HG02870 (cell line): Measurements from ENCODE around the gene EDC3.
"Not testable (repeated sequence)": the region's sequence is repeated elsewhere in the genome, so short reads cannot be mapped to it uniquely, and the experiment has no call there.

Experiments used
- ATAC-seq: cut with Tn5 transposase; IDR thresholded peaks from one replicate; pipeline ENCODE4 v1.9.1; 2021; ENCODE audit warnings: mild to moderate bottlenecking, moderate library complexity; ENCODE audit not compliant: unreplicated experiment

EDC3 gene

DNA sequence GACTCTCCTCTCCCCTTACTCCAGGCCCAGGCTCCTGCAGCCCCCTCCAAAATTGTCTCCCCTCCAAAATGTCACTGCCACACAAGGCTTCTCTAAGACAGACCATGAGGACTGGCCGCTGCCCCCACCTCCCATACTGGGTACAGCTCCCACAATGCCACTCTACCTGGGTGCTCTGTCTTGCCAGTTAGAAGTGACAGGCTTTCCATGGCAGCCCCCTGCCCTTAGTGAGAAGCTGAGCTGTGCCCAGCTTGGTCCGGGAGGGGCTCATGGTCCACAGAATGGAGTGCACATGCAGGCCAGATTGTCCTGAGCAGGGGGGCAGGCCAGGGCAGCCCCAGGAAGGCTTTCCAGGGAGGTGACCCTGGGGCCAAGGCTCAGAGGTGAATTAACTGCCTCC is 83.1 kb downstream of the EDC3 start:
- ATAC-seq: no peak

DNA sequence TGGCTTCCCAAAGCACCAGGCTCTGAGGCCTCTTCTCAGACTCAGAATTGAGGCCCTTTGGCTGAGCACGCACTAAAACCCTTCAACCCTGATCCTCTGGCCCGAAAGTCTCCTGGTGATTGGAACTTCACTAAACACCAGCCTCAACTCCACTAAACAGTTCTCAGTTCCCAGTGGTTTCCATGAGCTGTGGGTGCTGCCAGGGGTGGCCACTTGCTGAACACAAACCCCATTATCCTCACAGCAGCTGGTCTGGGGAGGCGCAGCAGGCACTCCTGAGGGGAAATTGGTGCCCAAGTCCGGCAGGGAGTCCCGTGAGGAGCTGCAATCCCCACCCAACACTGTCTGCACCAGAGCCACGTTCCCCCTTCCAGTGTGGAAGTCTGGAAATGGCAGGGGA is 84.0 kb downstream of the EDC3 start:
- ATAC-seq: no peak

DNA sequence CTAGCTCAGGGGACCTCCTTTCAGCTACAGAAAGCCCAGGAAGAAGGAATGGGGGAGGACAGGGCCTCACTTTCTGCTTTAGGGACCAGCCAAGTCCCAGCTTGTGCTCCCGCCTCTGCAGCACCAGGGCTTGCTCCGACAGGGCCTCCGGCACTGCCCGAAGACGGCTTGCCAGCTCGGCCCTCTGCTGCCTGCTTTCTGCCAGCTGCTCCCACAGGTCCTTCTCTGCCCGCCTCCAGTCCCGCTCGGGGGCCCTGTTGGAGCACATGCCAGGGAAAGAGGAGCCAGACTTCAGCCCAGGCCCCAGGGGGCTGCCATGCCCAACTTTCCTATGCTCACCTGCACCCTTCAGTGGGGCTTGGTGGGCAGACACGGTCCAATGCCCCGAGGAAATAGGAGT is 84.5 kb downstream of the EDC3 start:
- no peak for ATAC-seq

DNA sequence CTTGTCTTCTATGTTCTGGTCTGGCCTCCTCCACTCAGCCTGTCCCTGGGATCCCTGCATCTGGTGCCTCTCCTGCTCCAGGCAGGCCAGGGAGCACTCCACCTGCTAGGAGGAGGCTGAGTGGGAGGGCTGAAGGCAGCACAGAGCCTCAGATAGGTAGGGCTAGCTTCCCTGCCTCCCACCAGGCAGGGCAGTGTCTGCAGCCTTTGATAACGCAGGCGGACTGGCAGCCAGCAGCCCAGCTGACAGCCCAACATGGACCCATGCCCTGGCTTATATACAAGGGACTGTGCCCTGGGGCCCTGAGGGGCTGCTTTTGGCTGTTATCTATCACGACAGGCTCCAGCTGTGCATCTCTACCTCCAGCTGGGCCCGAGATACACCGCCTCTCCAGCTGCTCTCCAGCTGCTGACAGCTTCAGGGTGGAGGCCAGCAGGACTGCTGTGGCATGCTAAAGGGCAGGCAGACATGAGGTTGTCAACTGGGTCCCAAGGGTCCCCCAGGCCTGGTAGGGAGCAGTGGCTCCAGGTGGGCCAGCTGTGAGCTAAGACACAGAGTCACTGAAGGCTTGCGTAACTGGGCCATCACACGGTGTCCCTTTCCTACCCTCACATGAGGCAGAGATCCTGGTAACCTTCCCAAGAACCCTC is 85.4 kb downstream of the EDC3 start:
- ATAC-seq: no peak

DNA sequence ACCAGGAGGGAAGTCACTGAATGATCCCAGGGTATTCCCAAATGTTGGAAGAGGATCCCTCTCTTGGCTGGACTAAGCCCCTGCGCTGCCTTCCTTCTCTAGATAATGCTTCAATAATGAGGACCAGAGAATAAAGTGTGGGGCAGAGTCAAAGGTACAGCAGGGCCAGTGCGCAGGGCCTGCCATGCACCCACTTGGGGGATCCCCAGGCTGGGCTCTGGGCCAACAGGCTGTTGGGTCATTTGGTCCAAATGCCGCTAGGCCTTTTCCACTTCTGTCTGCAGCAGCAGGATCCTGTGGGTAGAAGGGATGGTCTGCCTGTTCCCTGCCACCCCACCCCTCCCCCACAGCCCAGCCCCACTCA is 85.9 kb downstream of the EDC3 start:
- no peak for ATAC-seq

DNA sequence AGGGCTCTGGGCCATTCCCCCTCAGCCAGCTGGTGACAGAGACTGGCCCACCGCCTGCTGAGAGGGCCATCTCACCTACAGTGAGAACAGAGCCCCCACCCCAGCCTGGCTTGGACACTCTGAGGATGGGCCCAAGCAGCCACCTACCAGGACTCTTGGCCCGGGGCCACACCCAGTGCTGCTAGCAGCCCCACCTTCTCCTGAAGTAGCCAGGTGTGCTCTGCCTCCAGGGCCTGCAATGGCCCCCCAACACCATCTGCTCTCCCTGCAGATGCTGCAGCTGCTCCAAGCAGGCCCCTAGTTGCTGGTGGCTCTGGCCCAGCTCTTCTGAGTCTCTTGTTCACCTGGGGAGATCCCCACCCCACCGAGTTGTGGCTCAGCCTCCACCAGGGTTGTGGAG is 87.0 kb downstream of the EDC3 start:
- ATAC-seq: no peak

DNA sequence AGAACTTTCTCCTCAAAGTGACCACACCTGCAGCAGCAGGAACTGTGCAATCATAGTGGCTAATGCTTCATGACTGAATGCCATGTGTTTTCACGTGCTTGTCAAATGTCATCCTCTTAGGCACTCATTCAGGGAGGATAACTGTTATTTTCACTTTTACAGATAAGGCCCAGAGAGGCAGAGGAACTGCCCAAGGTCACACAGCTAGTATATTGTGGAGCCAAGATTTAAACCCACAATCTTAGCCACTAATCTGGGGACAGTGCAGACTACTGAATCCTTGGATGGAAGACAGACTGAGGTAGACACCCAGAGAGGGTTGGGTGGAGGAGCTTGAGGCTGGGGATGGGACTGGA is 90.1 kb downstream of the EDC3 start:
- no peak for ATAC-seq

DNA sequence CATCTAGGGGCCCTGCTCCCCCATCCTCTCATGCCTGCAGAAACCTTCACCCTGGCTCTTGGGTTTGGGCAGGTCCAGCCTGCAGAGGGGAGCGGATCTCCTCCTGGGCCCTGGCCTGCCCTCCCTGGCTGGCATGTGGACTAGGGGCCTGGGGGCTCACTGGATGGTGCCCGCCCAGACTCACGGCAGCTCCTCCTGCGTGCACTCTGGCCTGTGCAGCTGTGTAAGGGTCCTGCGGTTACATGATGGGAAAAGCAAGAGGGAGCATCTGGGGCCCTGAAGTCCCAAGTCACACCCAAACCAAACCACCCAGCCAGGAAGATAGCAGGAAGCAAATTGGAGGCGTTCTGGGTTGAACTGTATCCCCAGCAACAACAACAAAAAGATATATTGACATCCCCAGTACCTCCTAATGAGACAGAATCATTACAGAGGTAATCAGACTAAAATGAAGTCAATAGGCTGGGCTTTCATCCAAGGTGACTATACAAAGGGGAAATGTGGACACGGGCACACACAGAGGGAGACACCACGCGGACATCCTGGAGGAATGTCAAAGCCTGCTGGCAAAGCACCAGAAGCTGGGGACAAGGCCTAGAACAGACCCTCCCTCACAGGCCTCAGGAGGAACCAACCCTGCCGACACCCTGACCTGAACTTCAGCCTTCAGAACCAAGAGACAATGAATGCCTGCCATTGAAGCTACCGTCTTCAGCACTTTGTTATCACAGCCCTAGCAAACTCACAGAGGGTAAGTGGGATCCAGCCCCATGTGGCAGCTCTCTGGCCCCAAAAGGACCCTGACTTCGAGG is 90.6 kb downstream of the EDC3 start:
- ATAC-seq: no peak

DNA sequence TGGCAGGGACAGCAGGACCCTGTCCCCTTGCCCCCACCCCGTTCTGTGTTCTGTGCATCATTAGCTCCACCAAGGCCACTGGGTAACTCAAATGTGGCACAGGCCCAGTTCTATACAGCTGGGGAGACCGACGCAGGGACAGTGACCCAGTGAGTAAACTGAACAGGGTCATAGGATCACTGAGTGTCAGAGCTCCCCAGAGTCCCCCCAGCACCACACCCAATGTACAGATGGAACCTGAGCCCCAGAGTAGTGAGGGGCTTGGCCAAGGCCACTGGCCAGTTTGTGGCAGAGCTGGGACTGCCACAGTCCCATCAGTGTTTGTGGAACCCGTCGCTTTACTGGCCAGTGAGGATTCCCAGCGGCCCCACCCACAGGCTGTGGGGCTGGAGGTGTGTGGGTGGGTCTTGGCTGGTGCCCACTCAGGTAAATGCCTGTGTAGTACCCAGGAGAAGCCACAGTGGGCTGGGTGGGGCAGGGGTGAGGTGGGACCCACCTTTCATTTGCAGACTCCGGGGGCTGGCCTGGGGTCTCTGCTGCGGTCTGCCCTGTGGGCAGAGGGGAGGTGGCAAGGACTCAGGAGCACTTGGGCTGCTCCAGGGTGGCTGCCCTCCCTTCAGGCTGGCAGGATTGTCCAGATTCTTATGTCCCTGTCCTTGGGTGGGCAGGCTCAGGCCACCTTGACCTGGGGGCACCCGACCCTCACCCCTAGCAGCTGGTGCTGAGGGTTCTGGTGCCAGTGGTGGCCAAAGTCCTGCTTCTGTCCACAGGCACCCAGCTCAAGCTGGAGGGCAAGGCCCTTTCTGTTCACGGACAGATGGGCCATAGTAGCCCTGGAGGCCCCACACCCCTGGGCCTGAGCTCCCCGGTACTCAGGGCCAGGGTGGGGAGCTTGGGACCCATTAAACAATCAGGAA is 91.8 kb downstream of the EDC3 start:
- no peak for ATAC-seq

DNA sequence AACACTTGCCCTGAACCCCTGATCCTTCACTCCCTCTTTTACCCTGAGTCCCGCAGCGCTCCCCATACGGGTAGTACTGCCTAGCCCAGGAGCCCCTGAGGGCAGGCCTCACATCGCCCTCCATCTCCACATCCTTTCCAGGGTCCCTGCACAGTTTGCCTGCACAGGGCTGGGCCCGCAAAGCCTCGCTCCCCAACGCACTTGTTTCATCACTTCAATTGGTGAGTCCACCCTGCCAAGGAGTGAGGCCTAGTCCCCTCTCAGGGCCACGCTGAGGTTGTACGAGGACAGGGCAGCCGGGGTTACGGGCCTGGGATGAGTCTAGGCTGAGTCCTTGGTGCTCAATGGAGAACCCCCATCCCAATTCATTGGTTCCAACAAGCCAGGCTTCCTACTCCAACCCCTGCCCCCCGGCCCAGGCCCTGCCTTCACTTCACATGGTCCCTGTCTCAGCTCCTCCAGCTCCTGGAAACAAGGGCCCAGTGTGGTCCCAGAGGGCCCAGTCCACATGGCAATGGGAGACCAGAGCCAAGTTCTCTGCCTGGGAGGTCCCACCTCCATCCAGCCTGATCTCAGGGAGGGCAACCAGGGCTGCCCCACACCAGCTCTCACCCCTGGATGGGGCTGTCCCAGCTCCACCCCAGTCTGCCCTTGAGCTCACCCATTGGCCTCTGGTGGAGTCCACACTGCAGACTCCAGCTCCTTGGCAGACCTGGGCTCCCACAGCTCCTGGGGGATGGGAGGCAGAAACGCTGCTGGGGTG is 92.6 kb downstream of the EDC3 start:
- ATAC-seq: no peak

DNA sequence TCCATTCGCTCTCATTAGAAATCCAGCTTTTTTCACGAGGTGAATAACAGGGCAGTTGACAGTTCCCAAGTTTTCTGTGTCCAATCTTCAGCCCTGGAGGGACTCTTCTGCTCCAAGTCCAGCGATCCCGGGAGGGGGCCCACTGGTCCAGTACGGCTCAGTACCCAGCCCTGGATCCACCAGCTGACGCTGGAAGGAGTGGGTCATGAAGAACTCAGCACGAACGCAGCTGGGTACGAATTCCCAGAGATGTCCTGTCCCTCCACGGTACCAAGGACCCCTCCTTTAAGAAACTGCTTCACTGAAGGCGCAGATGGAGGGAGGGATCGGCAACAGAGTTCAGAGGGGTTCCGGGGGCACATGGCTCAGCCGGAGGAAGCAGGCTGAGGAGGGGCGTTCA is 96.7 kb downstream of the EDC3 start:
- ATAC-seq: no peak

DNA sequence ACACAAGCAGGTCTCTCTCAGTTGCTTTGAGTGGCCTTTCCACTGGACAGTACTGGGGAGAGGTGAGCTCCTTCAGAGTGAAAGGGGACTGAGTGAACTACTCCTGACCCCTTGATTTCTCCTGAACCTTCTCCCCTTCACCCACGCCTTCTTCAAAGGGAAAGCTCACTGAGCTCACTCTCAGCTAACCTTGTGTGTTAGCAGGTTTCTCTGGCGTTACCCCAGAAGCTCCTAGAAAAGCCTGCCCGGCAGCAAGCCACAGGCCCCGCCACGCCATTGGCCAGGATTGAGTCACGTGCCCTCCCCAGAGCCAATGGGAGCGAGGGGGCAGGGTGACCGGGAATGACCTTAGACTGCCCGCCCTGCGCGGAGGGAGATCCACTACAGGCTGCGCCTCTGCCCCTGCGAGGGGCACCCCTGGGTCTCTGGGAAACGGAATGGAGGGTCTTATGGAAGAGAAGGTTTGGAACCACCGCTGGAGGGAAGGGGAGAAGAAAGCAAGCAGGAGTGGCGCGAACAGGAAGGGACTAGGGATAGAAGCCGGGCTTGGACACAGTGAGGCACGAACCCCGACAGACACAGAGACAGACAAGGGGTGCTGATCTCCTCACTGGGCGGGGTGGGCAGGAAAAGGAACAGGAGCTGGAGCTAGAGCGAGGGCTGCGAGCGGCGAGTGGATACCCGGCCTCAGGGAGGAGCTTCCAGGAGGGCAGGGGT is 97.5 kb downstream of the EDC3 start:
- peak; percentile 89 for ATAC-seq

DNA sequence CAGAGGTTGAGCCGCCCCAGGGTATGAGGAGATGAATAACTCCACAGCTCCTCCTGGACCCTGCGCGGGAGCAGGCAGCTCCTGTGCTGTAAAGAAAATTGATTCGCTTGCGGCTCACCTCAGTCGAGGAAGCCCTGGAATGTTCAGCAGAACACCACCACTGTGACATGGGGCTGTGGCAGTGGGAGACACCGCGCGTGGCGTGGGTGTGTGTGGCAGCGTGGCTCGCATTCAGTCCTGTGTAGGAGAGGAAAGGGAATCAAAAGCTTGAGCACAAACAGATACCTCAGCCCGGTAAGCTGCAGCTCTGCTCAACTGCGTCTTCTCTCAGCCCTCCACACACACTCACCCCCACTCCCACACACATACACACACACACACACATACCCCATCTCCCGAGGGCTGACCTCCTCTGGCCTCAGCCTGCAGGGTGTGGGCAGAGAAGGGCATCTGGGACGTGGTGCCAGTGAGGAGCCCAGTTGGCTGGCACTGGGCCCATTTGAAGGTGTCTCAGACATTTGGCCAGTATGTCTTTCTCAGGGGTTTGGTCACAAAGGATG is 98.6 kb downstream of the EDC3 start:
- ATAC-seq: not testable (repeated sequence)

DNA sequence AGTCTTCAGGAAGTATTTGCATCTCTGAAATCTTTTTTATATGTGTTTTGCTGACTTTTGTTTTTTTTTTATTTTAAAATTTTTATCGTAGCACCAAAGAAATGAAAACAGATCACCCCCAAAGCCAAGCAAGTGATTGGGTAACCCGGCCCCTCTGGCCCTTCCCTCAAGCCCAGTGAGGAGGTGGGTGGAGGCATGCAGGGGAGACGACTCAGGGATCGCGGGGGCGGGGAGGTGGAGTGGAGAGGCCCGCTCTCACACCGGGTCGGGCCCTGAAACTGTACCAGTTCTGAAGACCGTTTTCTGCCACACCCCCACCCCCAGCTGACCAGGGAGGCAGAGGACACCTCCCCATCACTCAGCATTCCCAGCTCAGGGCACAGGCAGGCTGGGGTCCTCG is 99.1 kb downstream of the EDC3 start:
- not testable (repeated sequence) for ATAC-seq

DNA sequence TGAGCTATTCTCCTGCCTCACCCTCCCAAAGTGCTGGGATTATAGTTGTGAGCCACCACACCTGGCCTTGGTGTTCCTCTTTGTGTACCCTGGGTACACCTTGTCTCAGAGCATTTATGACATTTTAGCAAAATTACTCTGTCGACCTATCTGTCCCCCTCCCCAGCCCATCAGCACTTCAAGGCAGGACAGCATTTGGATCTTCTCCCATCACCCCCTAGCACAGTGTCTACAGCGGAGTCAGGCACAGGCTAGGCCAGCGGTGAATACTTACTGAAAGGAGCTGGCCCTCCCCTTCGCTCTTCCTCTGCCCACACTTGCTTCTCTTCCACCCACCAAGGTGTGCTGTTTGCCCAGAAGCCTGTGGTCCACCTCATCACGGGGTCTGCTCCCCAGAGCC is 100.6 kb downstream of the EDC3 start:
- no peak for ATAC-seq

DNA sequence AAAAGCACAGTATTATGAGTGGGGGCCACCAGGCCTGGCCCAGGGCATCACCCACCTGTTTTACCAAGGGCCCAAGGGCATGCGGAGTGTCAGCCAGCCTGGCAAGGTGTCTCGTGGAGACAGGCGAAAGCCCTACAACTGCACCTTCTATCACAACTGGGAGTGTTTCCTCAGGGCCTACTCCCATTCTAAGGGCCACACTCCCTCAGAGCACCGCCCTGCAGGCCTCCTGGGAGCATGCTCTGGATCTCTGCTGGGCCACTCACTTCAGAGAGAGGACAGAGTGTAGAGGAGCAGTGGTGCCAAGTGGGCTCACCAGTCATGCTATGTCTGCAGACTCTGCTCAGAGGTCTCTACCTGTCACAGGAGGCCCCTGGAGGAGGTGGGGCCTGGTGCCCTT is 101.4 kb downstream of the EDC3 start:
- ATAC-seq: no peak

DNA sequence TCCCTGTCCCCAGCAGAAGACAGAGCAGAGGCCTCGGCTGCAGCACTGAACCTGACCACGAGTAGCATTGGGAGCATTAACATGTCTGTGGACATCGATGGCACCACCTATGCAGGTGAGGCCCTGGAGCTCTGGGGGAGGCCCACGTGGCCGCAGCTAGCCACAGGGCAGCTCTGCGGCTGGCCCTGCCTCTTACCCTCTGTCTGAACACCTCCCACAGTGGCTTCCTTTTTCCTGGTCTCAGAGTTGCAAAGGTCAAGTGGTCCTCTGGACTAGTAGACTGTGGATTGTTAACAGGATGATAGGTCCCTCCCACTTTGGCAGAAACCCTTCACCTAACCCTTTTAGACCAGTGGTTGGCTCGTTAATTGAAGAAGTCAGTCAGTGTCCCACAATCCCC is 102.7 kb downstream of the EDC3 start:
- no peak for ATAC-seq

DNA sequence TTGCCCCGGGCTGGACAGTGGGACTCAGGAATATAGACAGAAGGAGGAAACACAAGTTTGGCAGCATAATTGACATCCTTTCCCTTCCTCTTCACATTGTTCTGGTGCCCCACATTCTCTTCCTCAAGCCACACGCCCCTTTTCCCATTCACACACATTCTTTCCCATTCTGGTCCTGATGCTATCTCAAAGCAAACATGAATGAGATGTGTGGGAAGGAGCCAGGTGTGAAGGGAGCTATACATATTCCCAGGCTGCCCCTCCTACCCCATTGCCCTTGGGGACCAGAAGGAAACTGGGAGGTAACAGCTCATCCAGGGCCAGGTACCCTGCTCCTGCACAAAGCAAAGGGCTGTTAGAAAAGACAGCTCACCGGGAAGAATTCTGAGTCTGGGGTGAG is 103.6 kb downstream of the EDC3 start:
- no peak for ATAC-seq

DNA sequence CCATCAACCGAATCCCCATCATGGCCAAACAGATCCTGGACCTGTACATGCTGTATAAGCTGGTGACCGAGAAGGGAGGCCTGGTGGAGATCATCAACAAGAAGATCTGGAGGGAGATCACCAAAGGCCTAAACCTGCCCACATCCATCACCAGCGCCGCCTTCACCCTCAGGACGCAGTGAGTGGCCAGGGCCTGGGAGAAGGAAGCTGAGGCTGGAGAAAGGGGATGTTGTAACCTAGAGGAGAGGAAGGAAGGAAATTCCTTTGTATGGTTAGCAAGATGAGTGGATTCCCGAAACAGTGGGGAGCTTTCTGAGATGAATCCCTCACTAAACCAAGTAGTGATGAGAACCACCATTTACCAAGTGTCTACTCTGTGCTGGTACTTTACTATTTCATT is 106.0 kb downstream of the EDC3 start:
- ATAC-seq: no peak

DNA sequence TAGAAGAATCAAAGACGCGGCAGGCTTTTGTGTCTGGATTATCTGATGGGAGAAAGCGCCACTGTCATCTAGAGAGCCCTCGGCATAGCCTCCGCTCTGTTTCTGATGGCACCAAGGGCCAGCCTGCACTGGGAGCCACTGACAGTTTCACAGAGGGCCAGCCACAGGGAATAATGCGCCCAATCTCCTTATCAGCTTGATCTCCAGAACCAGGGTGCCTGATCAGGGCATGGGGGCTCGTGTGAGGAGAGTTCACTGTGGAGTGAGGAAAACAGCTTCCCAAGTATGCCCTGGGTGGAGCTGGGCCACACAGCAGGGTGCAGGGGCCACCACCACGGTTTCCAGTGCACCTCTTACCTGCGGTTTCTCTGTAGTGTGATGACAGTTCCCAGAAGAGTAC is 110.0 kb downstream of the EDC3 start:
- ATAC-seq: no peak
